AG08396 (cell line): ENCODE data around the gene CYP1A2.
A peak's percentile ranks its signal among the peaks of the same experiment; 100 is the strongest.
"Not testable (repeated sequence)": the region's sequence is repeated elsewhere in the genome, so short reads cannot be mapped to it uniquely, and the experiment has no call there.

Experiments
- DNase-seq: peaks from one replicate; pipeline ENCODE4 v3.0.0; 2012; ENCODE audit warnings: low spot score, mixed read lengths

The CYP1A2 gene

GRCh38 chr15:74748322-74748946, at the start of gene CYP1A2:
Gene CYP1A2 (plus strand): TSS chr15:74748845. CDS start chr15:74749739, 894 bp downstream.
- DNase-seq: peak; percentile 2

GRCh38 chr15:74709011-74709410, 39.6 kb upstream of the CYP1A2 start:
- DNase-seq: no peak

GRCh38 chr15:74709892-74710291, 38.8 kb upstream of the CYP1A2 start:
- DNase-seq: no peak

- no peak for DNase-seq
Measured at GRCh38 chr15:74710319-74711094, 38.1 kb upstream of the CYP1A2 start.

- no peak for DNase-seq
Measured at GRCh38 chr15:74712311-74712710, 36.3 kb upstream of the CYP1A2 start.

GRCh38 chr15:74716651-74717050, 32.0 kb upstream of the CYP1A2 start:
- no peak for DNase-seq

GRCh38 chr15:74722591-74722990, 26.1 kb upstream of the CYP1A2 start:
- no peak for DNase-seq

GRCh38 chr15:74723187-74723586, 25.5 kb upstream of the CYP1A2 start:
- DNase-seq: no peak

GRCh38 chr15:74723754-74724334, 24.8 kb upstream of the CYP1A2 start:
- DNase-seq: peak; percentile 72

GRCh38 chr15:74724570-74725224, 23.9 kb upstream of the CYP1A2 start:
- no peak for DNase-seq

GRCh38 chr15:74725225-74725774, 23.3 kb upstream of the CYP1A2 start, which contains the start of gene CYP1A1:
Gene CYP1A1 (minus strand): TSS chr15:74725528. CDS start chr15:74723097, 2,431 bp downstream.
- DNase-seq: peak; percentile 35

- DNase-seq: peak; percentile 76
Measured at GRCh38 chr15:74725845-74726773, 22.5 kb upstream of the CYP1A2 start.

GRCh38 chr15:74726774-74727164, 21.9 kb upstream of the CYP1A2 start:
- no peak for DNase-seq

GRCh38 chr15:74727727-74728126, 20.9 kb upstream of the CYP1A2 start:
- no peak for DNase-seq

- DNase-seq: not testable (repeated sequence)
Measured at GRCh38 chr15:74728699-74729098, 19.9 kb upstream of the CYP1A2 start.

GRCh38 chr15:74729372-74729771, 19.3 kb upstream of the CYP1A2 start:
- not testable (repeated sequence) for DNase-seq

GRCh38 chr15:74730619-74731316, 17.9 kb upstream of the CYP1A2 start:
- DNase-seq: no peak

- no peak for DNase-seq
Measured at GRCh38 chr15:74732846-74733245, 15.8 kb upstream of the CYP1A2 start.

- no peak for DNase-seq
Measured at GRCh38 chr15:74733269-74733668, 15.4 kb upstream of the CYP1A2 start.

GRCh38 chr15:74735305-74735704, 13.3 kb upstream of the CYP1A2 start:
- no peak for DNase-seq
